Fibroblast of lung (primary cell): Measurements from ENCODE around the gene ERVV-1.

Experiments used
- EZH2 ChIP-seq: IDR thresholded peaks from 2 replicates; pipeline ENCODE4 v1.5.1; 2012; ENCODE audit warnings: low read length, control low read depth, mild to moderate bottlenecking; ENCODE audit errors: missing control alignments
- TF ChIP-seq, protein P1 (sequence below), 2 donors: IDR thresholded peaks in 1 of 2; conservative IDR thresholded peaks in 1 of 2; 1 replicate in 1 of 2; 2 replicates in 1 of 2; pipeline ENCODE4 v1.5.1; 2011 to 2012; ENCODE audit warnings: low read length in 2 of 2, control low read depth in 1 of 2, inconsistent platforms in 1 of 2, low read depth in 1 of 2, mild to moderate bottlenecking in 1 of 2

DNA sequence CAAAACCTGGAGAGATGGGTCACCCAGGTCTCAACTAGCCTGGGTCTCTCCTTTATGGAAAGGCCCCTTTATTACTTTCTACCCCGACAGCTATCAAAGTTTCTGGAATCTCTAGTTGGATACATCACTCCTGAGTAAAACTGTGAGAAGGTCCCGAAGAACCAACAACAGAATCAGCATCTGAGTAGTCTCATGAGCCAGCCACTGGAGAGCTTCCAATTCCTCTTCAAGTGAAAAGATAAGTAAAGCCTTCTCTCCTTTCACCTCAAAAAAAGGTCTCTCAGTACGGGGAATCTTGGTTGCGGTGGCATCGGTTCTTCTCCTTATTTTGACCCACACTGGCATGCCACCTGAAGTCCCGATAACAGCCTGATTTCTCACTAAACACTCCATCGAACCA lies at the start of gene ERVV-1:
- TF ChIP-seq, protein P1, sequence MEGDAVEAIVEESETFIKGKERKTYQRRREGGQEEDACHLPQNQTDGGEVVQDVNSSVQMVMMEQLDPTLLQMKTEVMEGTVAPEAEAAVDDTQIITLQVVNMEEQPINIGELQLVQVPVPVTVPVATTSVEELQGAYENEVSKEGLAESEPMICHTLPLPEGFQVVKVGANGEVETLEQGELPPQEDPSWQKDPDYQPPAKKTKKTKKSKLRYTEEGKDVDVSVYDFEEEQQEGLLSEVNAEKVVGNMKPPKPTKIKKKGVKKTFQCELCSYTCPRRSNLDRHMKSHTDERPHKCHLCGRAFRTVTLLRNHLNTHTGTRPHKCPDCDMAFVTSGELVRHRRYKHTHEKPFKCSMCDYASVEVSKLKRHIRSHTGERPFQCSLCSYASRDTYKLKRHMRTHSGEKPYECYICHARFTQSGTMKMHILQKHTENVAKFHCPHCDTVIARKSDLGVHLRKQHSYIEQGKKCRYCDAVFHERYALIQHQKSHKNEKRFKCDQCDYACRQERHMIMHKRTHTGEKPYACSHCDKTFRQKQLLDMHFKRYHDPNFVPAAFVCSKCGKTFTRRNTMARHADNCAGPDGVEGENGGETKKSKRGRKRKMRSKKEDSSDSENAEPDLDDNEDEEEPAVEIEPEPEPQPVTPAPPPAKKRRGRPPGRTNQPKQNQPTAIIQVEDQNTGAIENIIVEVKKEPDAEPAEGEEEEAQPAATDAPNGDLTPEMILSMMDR (conservative IDR thresholded peaks at IDR 0.05 in 1 of 2, IDR thresholded peaks at IDR 0.05 in 1 of 2; ENCODE audit: low read depth in 1 of 2, low read length in 2 of 2) = no peak
- TF ChIP-seq EZH2 = no peak
